Neuron (in vitro differentiated cells): ENCODE measurements around the gene KRTAP2-3.
"Not testable (repeated sequence)": the region's sequence is repeated elsewhere in the genome, so short reads cannot be mapped to it uniquely, and the experiment has no call there.

ENCODE experiments used
- H2AFZ ChIP-seq: one replicate; pipeline ENCODE4 v1.6.1; 2013; ENCODE audit warnings: low read depth, mild to moderate bottlenecking, inconsistent platforms, low read length, moderate library complexity
- H3K27me3 ChIP-seq: one replicate; pipeline ENCODE4 v1.6.1; 2013; ENCODE audit warnings: low read length; ENCODE audit not compliant: insufficient read depth
- H3K36me3 ChIP-seq: one replicate; pipeline ENCODE4 v1.6.1; 2013; ENCODE audit warnings: low read length; ENCODE audit not compliant: insufficient read depth
- H3K4me1 ChIP-seq: one replicate; pipeline ENCODE4 v1.6.1; 2013; ENCODE audit warnings: low read length; ENCODE audit not compliant: insufficient read depth
- H3K4me3 ChIP-seq: 2 replicates; pipeline ENCODE4 v1.5.1; 2013; ENCODE audit warnings: mild to moderate bottlenecking, low read length, moderate library complexity
- H3K9me3 ChIP-seq: one replicate; pipeline ENCODE4 v1.6.1; 2013; ENCODE audit warnings: low read length

Gene KRTAP2-3

GRCh38 chr17:41061964-41062363 lies 2.0 kb upstream of the KRTAP2-3 start:
- Histone ChIP-seq H3K4me3 (no peak overlapping the region), H3K4me1 (no peaks in the 10 kb centered on the region), H3K27me3 (no peaks in the 10 kb centered on the region), H3K36me3 (no peaks in the 10 kb centered on the region), H3K9me3 (no peaks in the 10 kb centered on the region), H2AFZ (no peak overlapping the region)

GRCh38 chr17:41059276-41060051 lies 450 bp downstream of the KRTAP2-3 start:
- not testable (repeated sequence) for H3K9me3 ChIP-seq, H3K27me3 ChIP-seq, H3K4me3 ChIP-seq, H3K4me1 ChIP-seq, H3K36me3 ChIP-seq, H2AFZ ChIP-seq

- Histone ChIP-seq H3K4me3 (no peak overlapping the region), H3K9me3 (no peaks in the 10 kb centered on the region), H3K27me3 (no peaks in the 10 kb centered on the region), H3K36me3 (no peaks in the 10 kb centered on the region), H3K4me1 (no peaks in the 10 kb centered on the region), H2AFZ (no peak overlapping the region)
Measured at GRCh38 chr17:41058741-41059140, 1.2 kb downstream of the KRTAP2-3 start.

DNA sequence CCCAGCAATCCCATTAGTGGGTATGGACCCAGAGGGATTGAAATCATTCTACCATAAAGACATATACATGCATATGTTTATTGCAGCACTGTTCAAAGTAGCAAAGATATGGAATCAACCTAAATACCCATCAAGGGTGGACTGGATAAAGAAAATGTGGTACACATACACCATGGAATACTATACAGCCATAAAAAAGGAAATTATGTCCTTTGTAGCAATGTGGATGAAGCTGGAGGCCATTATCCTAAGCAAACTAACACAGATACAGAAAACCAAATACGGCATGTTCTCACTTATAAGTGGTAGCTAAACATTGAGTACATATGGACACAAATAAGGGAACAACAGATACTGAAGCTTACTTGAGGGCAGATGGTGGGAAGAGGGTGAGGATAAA lies 2.4 kb downstream of the KRTAP2-3 start:
- H3K9me3 ChIP-seq: no peaks in the 10 kb centered on the region
- no peak overlapping the region for H2AFZ ChIP-seq
- no peaks in the 10 kb centered on the region for H3K4me1 ChIP-seq
- H3K4me3 ChIP-seq: no peak overlapping the region
- H3K27me3 ChIP-seq: no peaks in the 10 kb centered on the region
- H3K36me3 ChIP-seq: no peaks in the 10 kb centered on the region

GRCh38 chr17:41055130-41055529 lies 4.8 kb downstream of the KRTAP2-3 start, which contains the start of gene KRTAP2-2:
KRTAP2-2 (minus strand) TSS chr17:41055230; CDS start chr17:41055211, 19 bp downstream.
- not testable (repeated sequence) for H3K4me3 ChIP-seq, H3K27me3 ChIP-seq, H3K36me3 ChIP-seq, H3K9me3 ChIP-seq, H2AFZ ChIP-seq, H3K4me1 ChIP-seq

DNA sequence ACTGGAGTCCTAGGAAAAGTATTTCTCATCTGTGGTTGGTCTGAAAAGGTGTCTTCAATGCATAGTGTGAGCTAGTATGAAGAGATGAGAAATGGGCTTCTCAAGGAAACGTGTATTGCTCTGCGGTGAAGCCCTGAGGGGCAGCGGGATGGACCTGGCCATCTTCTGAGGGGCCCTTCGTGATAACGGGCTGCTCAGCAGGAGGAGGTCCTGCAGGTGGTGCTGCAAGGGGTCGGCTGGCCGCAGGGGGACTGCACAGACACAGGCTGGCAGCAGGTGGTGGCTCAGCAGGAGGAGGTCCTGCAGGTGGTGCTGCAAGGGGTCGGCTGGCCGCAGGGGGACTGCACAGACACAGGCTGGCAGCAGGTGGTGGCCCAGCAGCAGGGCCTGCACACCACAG lies 5.4 kb downstream of the KRTAP2-3 start:
- not testable (repeated sequence) for H3K4me3 ChIP-seq, H2AFZ ChIP-seq, H3K27me3 ChIP-seq

DNA sequence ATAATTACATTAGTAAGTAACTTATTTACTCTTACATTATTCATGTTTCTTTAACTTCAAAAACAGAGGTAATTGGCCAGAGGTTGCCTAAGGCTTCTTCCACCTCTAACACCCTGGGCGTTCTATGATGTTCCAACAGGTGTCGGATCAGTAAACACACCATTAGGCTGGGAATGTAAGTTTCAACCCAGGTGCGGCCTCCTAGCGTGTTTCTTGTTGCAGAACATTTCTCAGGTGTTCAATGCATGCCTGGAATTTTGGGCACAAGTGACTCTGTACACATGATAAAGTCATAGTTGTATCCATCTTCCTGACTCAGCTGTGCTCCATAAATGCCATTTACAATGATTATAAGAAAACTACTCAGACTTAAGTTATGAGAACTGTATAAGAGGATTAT lies 5.9 kb downstream of the KRTAP2-3 start:
- Histone ChIP-seq H3K27me3 (no peaks in the 10 kb centered on the region), H2AFZ (no peak overlapping the region), H3K36me3 (no peaks in the 10 kb centered on the region), H3K4me1 (no peaks in the 10 kb centered on the region), H3K4me3 (no peak overlapping the region), H3K9me3 (no peaks in the 10 kb centered on the region)

More for the DNA sequence above, 5.4 kb downstream of the KRTAP2-3 start:
- H3K4me1 ChIP-seq, H3K9me3 ChIP-seq, H3K36me3 ChIP-seq: not testable (repeated sequence)

- H3K4me1 ChIP-seq: no peaks in the 10 kb centered on the region
- no peak overlapping the region for H3K4me3 ChIP-seq
- no peaks in the 10 kb centered on the region for H3K9me3 ChIP-seq
- no peaks in the 10 kb centered on the region for H3K27me3 ChIP-seq
- H3K36me3 ChIP-seq: no peaks in the 10 kb centered on the region
- H2AFZ ChIP-seq: no peak overlapping the region
Measured at GRCh38 chr17:41052566-41052965, 7.3 kb downstream of the KRTAP2-3 start.

DNA sequence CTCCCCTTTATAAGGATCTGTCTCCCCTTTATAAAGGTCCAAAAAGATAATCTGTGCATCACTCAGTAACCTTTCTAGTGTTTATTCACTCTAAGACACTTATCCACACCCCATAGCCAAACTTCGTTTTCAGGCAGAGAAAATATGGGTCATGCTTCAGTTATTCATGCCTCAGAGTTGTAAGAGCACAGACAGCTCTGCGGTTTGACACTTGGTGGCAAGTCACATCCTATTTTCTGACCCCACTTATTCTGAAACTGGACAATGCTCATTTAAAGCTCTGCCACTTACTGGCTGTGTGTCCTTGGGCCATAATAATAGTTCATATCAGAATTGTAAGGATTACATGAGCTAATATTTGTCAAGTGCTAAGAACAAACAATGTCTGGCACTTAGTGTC lies 10.8 kb downstream of the KRTAP2-3 start:
- Histone ChIP-seq H3K4me1 (no peaks in the 10 kb centered on the region), H3K27me3 (no peaks in the 10 kb centered on the region), H2AFZ (no peak overlapping the region), H3K9me3 (no peaks in the 10 kb centered on the region), H3K36me3 (no peaks in the 10 kb centered on the region), H3K4me3 (no peak overlapping the region)

- Histone ChIP-seq H3K4me3 (no peak overlapping the region), H3K36me3 (no peaks in the 10 kb centered on the region), H2AFZ (no peak overlapping the region), H3K4me1 (no peaks in the 10 kb centered on the region), H3K27me3 (no peaks in the 10 kb centered on the region), H3K9me3 (no peaks in the 10 kb centered on the region)
Measured at GRCh38 chr17:41048441-41048840, 11.5 kb downstream of the KRTAP2-3 start.

GRCh38 chr17:41046735-41047465 lies 13.0 kb downstream of the KRTAP2-3 start, which contains the start of gene KRTAP2-1:
KRTAP2-1 (minus strand) TSS chr17:41047316; CDS start chr17:41047267, 49 bp downstream.
- not testable (repeated sequence) for H3K36me3 ChIP-seq, H3K4me3 ChIP-seq, H3K4me1 ChIP-seq, H3K27me3 ChIP-seq, H3K9me3 ChIP-seq, H2AFZ ChIP-seq

DNA sequence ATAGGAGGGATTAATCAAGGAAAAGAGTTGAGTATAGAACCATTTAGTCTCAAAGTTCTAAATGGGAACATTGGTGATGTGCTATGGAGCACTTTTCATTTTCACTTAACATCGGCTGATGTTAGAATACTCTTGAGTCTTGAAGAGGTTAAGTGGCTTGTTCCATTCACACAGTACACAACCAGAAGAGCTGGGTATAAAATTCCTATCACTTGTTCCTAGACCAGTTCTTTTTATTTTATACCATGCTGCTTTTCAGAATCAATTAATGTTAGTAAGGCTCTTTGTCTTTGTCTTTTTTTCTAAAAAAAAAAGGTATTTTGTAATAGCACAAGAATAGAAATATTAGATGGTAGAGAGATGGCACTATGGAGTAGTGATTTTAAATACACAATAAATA lies 17.0 kb downstream of the KRTAP2-3 start:
- Histone ChIP-seq H3K4me1 (no peaks in the 10 kb centered on the region), H3K36me3 (no peaks in the 10 kb centered on the region), H2AFZ (no peak overlapping the region), H3K27me3 (no peaks in the 10 kb centered on the region), H3K4me3 (no peak overlapping the region), H3K9me3 (no peaks in the 10 kb centered on the region)

- not testable (repeated sequence) for H3K27me3 ChIP-seq, H3K4me1 ChIP-seq, H3K36me3 ChIP-seq, H2AFZ ChIP-seq, H3K4me3 ChIP-seq, H3K9me3 ChIP-seq
Measured at GRCh38 chr17:41040783-41041571, 18.9 kb downstream of the KRTAP2-3 start, which contains the start of gene KRTAP1-1. KRTAP1-1 (minus strand) TSS chr17:41041450; CDS start chr17:41041397, 53 bp downstream.
